Measurements from ENCODE around the gene DDX3X.
A peak's percentile ranks its signal among the peaks of the same experiment; 100 is the strongest.

DNA sequence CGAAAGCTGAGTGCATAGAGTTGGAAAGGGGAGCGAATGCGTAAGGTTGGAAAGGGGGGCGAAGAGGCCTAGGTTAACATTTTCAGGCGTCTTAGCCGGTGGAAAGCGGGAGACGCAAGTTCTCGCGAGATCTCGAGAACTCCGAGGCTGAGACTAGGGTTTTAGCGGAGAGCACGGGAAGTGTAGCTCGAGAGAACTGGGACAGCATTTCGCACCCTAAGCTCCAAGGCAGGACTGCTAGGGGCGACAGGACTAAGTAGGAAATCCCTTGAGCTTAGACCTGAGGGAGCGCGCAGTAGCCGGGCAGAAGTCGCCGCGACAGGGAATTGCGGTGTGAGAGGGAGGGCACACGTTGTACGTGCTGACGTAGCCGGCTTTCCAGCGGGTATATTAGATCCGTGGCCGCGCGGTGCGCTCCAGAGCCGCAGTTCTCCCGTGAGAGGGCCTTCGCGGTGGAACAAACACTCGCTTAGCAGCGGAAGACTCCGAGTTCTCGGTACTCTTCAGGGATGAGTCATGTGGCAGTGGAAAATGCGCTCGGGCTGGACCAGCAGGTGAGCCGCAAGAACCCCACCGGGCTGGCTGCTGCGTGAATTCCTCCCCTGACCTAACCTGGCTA is at the start of gene DDX3X:
- TF ChIP-seq, protein P1, sequence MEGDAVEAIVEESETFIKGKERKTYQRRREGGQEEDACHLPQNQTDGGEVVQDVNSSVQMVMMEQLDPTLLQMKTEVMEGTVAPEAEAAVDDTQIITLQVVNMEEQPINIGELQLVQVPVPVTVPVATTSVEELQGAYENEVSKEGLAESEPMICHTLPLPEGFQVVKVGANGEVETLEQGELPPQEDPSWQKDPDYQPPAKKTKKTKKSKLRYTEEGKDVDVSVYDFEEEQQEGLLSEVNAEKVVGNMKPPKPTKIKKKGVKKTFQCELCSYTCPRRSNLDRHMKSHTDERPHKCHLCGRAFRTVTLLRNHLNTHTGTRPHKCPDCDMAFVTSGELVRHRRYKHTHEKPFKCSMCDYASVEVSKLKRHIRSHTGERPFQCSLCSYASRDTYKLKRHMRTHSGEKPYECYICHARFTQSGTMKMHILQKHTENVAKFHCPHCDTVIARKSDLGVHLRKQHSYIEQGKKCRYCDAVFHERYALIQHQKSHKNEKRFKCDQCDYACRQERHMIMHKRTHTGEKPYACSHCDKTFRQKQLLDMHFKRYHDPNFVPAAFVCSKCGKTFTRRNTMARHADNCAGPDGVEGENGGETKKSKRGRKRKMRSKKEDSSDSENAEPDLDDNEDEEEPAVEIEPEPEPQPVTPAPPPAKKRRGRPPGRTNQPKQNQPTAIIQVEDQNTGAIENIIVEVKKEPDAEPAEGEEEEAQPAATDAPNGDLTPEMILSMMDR (IDR thresholded peaks at IDR 0.05): peak; percentile 31; the same call in 1 of the 2 replicates
- no peak for TF ChIP-seq TCF12 (IDR thresholded peaks at IDR 0.05)
- no peak for TF ChIP-seq RAD21 (IDR thresholded peaks at IDR 0.05; ENCODE audit: low read length)
- no peak for TF ChIP-seq EZH2phosphoT487 (IDR thresholded peaks at IDR 0.05; ENCODE audit: borderline replicate concordance, low read depth)
- TF ChIP-seq POLR2AphosphoS5 (IDR thresholded peaks at IDR 0.05; ENCODE audit: low read depth, low read length): peak; percentile 100
- peak; percentile 17; the same call in 1 of the 2 replicates for TF ChIP-seq FOSL2 (IDR thresholded peaks at IDR 0.05; ENCODE audit: borderline replicate concordance, low read depth)
- TF ChIP-seq, protein P2, sequence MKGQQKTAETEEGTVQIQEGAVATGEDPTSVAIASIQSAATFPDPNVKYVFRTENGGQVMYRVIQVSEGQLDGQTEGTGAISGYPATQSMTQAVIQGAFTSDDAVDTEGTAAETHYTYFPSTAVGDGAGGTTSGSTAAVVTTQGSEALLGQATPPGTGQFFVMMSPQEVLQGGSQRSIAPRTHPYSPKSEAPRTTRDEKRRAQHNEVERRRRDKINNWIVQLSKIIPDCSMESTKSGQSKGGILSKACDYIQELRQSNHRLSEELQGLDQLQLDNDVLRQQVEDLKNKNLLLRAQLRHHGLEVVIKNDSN (IDR thresholded peaks at IDR 0.05; ENCODE audit: borderline replicate concordance, low read depth): no peak
- TF ChIP-seq NRF1 (IDR thresholded peaks at IDR 0.05; ENCODE audit: low read depth, low read length): no peak
- TF ChIP-seq EP300 (IDR thresholded peaks at IDR 0.05; ENCODE audit: borderline replicate concordance in 1 of 2, low read depth in 1 of 2, low read length in 1 of 2): 0 out of 4 replicates have a peak, but pooled peaks of 1 of the 2 experiments have one; percentile 8
- TF ChIP-seq RFX5 (IDR thresholded peaks at IDR 0.05; ENCODE audit: low read length): 0 out of 2 replicates have a peak, but pooled peaks have one; percentile 49
- TF ChIP-seq, protein P3, sequence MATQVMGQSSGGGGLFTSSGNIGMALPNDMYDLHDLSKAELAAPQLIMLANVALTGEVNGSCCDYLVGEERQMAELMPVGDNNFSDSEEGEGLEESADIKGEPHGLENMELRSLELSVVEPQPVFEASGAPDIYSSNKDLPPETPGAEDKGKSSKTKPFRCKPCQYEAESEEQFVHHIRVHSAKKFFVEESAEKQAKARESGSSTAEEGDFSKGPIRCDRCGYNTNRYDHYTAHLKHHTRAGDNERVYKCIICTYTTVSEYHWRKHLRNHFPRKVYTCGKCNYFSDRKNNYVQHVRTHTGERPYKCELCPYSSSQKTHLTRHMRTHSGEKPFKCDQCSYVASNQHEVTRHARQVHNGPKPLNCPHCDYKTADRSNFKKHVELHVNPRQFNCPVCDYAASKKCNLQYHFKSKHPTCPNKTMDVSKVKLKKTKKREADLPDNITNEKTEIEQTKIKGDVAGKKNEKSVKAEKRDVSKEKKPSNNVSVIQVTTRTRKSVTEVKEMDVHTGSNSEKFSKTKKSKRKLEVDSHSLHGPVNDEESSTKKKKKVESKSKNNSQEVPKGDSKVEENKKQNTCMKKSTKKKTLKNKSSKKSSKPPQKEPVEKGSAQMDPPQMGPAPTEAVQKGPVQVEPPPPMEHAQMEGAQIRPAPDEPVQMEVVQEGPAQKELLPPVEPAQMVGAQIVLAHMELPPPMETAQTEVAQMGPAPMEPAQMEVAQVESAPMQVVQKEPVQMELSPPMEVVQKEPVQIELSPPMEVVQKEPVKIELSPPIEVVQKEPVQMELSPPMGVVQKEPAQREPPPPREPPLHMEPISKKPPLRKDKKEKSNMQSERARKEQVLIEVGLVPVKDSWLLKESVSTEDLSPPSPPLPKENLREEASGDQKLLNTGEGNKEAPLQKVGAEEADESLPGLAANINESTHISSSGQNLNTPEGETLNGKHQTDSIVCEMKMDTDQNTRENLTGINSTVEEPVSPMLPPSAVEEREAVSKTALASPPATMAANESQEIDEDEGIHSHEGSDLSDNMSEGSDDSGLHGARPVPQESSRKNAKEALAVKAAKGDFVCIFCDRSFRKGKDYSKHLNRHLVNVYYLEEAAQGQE (IDR thresholded peaks at IDR 0.05; ENCODE audit: low read depth, low read length): no peak
- TF ChIP-seq SMC3 (IDR thresholded peaks at IDR 0.05; ENCODE audit: low read depth, low read length): peak; percentile 13; the same call in 1 of the 2 replicates
- peak; percentile 92 for TF ChIP-seq TAF1 (IDR thresholded peaks at IDR 0.05; ENCODE audit: borderline replicate concordance, low read depth, low read length)
- TF ChIP-seq, protein P4, sequence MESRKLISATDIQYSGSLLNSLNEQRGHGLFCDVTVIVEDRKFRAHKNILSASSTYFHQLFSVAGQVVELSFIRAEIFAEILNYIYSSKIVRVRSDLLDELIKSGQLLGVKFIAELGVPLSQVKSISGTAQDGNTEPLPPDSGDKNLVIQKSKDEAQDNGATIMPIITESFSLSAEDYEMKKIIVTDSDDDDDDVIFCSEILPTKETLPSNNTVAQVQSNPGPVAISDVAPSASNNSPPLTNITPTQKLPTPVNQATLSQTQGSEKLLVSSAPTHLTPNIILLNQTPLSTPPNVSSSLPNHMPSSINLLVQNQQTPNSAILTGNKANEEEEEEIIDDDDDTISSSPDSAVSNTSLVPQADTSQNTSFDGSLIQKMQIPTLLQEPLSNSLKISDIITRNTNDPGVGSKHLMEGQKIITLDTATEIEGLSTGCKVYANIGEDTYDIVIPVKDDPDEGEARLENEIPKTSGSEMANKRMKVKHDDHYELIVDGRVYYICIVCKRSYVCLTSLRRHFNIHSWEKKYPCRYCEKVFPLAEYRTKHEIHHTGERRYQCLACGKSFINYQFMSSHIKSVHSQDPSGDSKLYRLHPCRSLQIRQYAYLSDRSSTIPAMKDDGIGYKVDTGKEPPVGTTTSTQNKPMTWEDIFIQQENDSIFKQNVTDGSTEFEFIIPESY (IDR thresholded peaks at IDR 0.05; ENCODE audit: borderline replicate concordance, low read depth): peak; percentile 95
